ENCODE data around the gene LY86.

LY86 gene

DNA sequence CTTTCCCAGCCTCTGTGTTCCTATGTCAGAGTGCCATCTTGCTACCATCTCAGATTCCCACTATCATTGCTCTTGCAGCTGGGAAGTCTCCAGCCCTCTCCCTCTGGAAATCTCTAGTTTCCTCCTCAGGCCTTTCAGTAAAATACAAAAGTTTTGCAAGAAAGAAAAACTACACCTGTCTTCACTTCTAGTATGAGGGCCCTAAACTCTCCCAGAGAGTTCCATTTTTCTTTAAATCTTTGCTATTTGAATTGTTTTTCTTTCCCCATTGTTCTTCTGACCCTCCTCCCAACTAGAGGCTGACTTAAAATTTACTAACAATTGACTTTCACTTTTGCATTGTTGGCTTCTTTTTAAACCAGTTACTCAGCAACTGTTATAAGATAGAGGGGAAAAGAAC is 62.8 kb downstream of the LY86 start:
- TF ChIP-seq SIN3A (IDR thresholded peaks at IDR 0.05; ENCODE audit: borderline replicate concordance, insufficient read depth, low read length) (no peak), TAF1 (IDR thresholded peaks at IDR 0.05; ENCODE audit: borderline replicate concordance, insufficient read depth, low read length) (no peak), POLR2AphosphoS5 (IDR thresholded peaks at IDR 0.05; ENCODE audit: low read depth, low read length) (no peak), FOXP2 (optimal IDR thresholded peaks at IDR 0.05; ENCODE audit: borderline replicate concordance, extremely low read depth, extremely low read length, insufficient read depth) (no peak)
- TF ChIP-seq, protein P1, sequence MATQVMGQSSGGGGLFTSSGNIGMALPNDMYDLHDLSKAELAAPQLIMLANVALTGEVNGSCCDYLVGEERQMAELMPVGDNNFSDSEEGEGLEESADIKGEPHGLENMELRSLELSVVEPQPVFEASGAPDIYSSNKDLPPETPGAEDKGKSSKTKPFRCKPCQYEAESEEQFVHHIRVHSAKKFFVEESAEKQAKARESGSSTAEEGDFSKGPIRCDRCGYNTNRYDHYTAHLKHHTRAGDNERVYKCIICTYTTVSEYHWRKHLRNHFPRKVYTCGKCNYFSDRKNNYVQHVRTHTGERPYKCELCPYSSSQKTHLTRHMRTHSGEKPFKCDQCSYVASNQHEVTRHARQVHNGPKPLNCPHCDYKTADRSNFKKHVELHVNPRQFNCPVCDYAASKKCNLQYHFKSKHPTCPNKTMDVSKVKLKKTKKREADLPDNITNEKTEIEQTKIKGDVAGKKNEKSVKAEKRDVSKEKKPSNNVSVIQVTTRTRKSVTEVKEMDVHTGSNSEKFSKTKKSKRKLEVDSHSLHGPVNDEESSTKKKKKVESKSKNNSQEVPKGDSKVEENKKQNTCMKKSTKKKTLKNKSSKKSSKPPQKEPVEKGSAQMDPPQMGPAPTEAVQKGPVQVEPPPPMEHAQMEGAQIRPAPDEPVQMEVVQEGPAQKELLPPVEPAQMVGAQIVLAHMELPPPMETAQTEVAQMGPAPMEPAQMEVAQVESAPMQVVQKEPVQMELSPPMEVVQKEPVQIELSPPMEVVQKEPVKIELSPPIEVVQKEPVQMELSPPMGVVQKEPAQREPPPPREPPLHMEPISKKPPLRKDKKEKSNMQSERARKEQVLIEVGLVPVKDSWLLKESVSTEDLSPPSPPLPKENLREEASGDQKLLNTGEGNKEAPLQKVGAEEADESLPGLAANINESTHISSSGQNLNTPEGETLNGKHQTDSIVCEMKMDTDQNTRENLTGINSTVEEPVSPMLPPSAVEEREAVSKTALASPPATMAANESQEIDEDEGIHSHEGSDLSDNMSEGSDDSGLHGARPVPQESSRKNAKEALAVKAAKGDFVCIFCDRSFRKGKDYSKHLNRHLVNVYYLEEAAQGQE (IDR thresholded peaks at IDR 0.05; ENCODE audit: insufficient read depth in 1 of 2, low read depth in 2 of 2, low read length in 2 of 2) = no peak

DNA sequence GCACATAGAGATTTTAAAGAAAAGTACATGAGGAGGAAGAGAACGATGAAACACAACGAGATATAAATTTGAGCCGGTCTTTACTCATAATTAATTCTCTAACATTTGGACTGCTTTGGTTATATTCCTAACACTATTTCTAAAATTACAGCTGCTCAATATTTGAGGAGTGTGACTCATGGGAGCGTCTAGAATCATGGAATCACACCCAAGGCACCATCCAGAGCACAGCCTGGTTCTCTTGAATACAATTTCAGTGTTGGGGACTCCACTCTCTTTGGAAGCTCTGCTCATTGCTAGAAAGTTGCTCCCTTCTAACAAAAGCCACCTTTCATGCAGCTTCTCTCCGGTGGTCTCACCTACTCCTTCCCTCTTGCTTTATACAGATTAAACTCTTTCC is 64.4 kb downstream of the LY86 start:
- TF ChIP-seq POLR2AphosphoS5 (IDR thresholded peaks at IDR 0.05; ENCODE audit: low read depth, low read length) = no peak

DNA sequence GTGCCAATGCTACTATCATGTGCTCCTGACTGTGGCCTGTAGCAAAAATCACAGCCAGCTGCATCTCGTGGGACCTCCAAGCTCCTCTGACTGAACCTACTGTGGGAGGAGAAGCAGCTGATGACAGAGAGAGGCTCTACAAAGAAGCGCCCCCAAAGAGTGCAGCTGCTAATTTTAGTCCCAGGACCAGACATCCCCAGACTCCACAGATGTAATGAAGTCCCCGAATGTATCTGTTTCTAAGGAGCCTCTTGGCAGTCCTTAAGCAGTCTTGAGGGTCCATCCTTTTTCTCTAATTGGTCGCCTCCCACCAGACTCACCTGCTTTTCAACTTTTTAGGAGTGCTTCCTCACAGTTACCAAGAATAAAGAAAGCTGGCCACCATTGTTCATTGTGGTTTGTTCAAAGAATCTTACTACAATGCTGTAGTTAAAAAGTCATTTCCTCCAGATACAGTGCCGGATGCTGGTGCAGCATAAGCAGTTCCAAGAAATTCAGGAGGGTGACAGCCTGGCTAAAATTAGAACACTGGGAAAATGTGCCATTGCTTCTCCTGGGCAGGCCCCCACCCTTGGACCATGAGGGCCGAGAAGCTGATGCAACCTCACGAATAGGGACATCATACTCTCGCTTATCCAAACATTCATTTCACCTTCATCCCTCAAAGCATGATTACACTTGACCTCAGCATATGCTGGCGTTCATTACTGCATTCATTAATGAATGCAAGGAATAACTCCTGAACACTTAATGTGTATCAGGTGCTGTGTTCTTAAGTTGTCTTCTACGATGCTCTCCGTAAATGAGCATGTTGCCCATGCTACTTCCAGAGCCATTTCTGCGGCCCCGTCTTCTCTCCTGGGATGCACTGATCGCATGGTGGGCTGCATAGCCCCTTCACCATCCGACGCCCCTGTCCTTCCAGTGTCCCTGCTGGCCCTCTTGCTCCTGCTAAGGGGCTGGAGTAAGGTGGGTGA is 66.4 kb downstream of the LY86 start:
- TF ChIP-seq FOXP2 (optimal IDR thresholded peaks at IDR 0.05; ENCODE audit: borderline replicate concordance, extremely low read depth, extremely low read length, insufficient read depth) (no peak), SIN3A (IDR thresholded peaks at IDR 0.05; ENCODE audit: borderline replicate concordance, insufficient read depth, low read length) (no peak)

DNA sequence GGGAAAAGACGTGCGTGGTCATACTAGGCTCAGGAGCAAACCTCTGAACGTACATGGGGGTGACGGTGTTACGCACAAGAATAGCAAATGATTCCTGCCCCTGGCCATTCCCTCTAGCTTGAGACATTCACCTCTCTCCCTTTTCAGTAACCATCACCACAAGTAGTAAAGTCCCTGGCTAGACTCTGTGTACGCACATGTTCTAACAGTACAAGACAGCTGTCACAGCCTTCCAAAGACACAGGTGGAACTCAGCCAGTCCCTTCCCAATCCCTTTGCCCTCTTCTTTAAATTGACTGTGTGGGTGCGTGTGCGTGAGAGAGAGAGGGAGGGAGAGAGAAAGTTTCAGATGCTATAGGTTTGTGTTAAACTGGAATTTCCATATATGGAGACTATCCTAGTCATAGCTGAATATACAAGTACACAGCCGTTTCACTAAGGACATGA is 67.3 kb downstream of the LY86 start:
- no peak for TF ChIP-seq FOXP2 (optimal IDR thresholded peaks at IDR 0.05; ENCODE audit: borderline replicate concordance, extremely low read depth, extremely low read length, insufficient read depth)
- TF ChIP-seq POLR2AphosphoS5 (IDR thresholded peaks at IDR 0.05; ENCODE audit: low read depth, low read length) = no peak
- TF ChIP-seq, protein P1 (IDR thresholded peaks at IDR 0.05; ENCODE audit: insufficient read depth in 1 of 2, low read depth in 2 of 2, low read length in 2 of 2) = no peak

DNA sequence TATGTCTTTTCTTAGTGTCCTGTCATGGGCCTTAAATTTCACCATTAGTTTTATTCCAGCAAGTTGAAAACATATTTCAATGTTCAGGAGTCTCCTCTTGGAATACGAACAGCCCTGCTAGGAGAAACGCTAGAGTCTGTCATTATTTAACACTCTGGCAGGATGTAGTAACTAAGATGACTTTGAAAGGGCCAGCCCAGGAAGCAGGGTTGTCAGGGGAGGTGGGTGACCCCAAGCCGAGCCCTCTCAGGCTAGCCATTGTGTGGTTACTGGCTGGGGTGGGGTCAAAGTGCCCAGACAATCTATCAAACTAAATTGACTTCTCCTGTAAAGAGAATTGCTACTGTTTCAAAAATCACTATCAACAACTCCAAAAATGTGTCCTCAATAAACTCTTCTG is 67.8 kb downstream of the LY86 start:
- TF ChIP-seq FOXP2 (optimal IDR thresholded peaks at IDR 0.05; ENCODE audit: borderline replicate concordance, extremely low read depth, extremely low read length, insufficient read depth) (no peak), TAF1 (IDR thresholded peaks at IDR 0.05; ENCODE audit: borderline replicate concordance, insufficient read depth, low read length) (no peak), SIN3A (IDR thresholded peaks at IDR 0.05; ENCODE audit: borderline replicate concordance, insufficient read depth, low read length) (no peak), POLR2AphosphoS5 (IDR thresholded peaks at IDR 0.05; ENCODE audit: low read depth, low read length) (no peak)
- TF ChIP-seq, protein P1 (IDR thresholded peaks at IDR 0.05; ENCODE audit: insufficient read depth in 1 of 2, low read depth in 2 of 2, low read length in 2 of 2) = no peak

DNA sequence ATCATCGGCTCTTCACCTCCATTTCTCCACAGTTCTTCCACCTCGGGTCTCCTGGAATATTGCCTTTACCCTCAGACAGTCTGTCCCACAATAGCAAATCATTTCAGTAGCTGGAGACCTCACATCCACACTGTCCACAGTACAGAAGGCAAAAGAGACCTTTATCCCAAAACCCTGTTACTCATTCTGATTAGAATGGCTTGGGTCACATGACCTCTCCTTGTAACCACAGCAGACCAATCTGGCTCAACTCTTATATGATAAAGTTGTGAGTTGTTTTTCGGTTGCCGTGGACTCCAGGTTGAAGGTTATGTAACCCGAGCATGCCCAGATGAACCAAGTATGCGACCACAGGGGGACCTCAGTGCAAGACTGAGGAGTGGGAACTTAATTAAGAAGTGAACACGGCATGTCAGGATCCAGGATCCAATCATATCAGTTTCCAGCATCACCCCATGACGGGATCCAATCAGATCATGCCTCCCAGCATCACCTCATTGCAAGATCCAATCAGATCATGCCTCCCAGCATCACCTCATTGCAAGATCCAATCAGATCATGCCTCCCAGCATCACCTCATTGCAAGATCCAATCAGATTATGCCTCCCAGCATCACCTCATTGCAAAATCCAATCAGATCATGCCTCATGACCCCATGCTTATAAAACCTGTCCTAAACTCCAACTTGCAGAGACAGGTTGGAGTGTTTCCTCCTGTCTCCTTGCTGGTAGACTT is 68.7 kb downstream of the LY86 start:
- TF ChIP-seq POLR2AphosphoS5 (IDR thresholded peaks at IDR 0.05; ENCODE audit: low read depth, low read length) (no peak), SIN3A (IDR thresholded peaks at IDR 0.05; ENCODE audit: borderline replicate concordance, insufficient read depth, low read length) (no peak), TAF1 (IDR thresholded peaks at IDR 0.05; ENCODE audit: borderline replicate concordance, insufficient read depth, low read length) (no peak), FOXP2 (optimal IDR thresholded peaks at IDR 0.05; ENCODE audit: borderline replicate concordance, extremely low read depth, extremely low read length, insufficient read depth) (no peak)
- TF ChIP-seq, protein P1 (IDR thresholded peaks at IDR 0.05; ENCODE audit: insufficient read depth in 1 of 2, low read depth in 2 of 2, low read length in 2 of 2) = no peak

All from PFSK-1 (cell line).